ENCODE measurements around the gene CDC14A.

Gene CDC14A

GRCh38 chr1:100463791-100464424 lies 111.6 kb downstream of the CDC14A start:
- Histone ChIP-seq H3K27ac (no peak overlapping the region), H3K36me3 (ENCODE audit: insufficient read depth) (no peaks in the 10 kb centered on the region), H3K9ac (no peak overlapping the region), H3K4me3 (IDR thresholded peaks at IDR 0.05; ENCODE audit: insufficient read depth, low read depth, low read length) (no peak overlapping the region), H4K20me1 (ENCODE audit: insufficient read depth) (no peaks in the 10 kb centered on the region), H3K4me2 (no peak overlapping the region), H3K4me1 (ENCODE audit: low read depth, poor library complexity, severe bottlenecking) (peaks cover 17% of the 10 kb centered on the region), H3K79me2 (ENCODE audit: insufficient read depth, low read depth) (no peaks in the 10 kb centered on the region), H3K27me3 (ENCODE audit: insufficient read depth, low read depth) (no peaks in the 10 kb centered on the region), H2AFZ (ENCODE audit: low read depth) (no peak overlapping the region)
- TF ChIP-seq CTCF (conservative IDR thresholded peaks at IDR 0.05; ENCODE audit: low read depth, low read length): peak; percentile 76

- Histone ChIP-seq H3K36me3 (ENCODE audit: insufficient read depth) (no peaks in the 10 kb centered on the region), H3K79me2 (ENCODE audit: insufficient read depth, low read depth) (no peaks in the 10 kb centered on the region), H2AFZ (ENCODE audit: low read depth) (no peak overlapping the region), H4K20me1 (ENCODE audit: insufficient read depth) (no peaks in the 10 kb centered on the region), H3K27me3 (ENCODE audit: insufficient read depth, low read depth) (no peaks in the 10 kb centered on the region), H3K4me2 (no peak overlapping the region), H3K9ac (no peak overlapping the region), H3K4me3 (IDR thresholded peaks at IDR 0.05; ENCODE audit: insufficient read depth, low read depth, low read length) (no peak overlapping the region), H3K4me1 (ENCODE audit: low read depth, poor library complexity, severe bottlenecking) (no peaks in the 10 kb centered on the region), H3K27ac (no peak overlapping the region)
- no peak for TF ChIP-seq CTCF (conservative IDR thresholded peaks at IDR 0.05; ENCODE audit: low read depth, low read length)
Measured at GRCh38 chr1:100469578-100469977, 117.3 kb downstream of the CDC14A start.

GRCh38 chr1:100474834-100475233 lies 122.5 kb downstream of the CDC14A start:
- no peak overlapping the region for H2AFZ ChIP-seq (ENCODE audit: low read depth)
- no peak overlapping the region for H3K4me3 ChIP-seq (IDR thresholded peaks at IDR 0.05; ENCODE audit: insufficient read depth, low read depth, low read length)
- peaks cover 3% of the 10 kb centered on the region for H3K4me1 ChIP-seq (ENCODE audit: low read depth, poor library complexity, severe bottlenecking)
- H3K9ac ChIP-seq: no peak overlapping the region
- no peak overlapping the region for H3K27ac ChIP-seq
- no peak for TF ChIP-seq CTCF (conservative IDR thresholded peaks at IDR 0.05; ENCODE audit: low read depth, low read length)
- no peaks in the 10 kb centered on the region for H3K79me2 ChIP-seq (ENCODE audit: insufficient read depth, low read depth)
- H3K36me3 ChIP-seq (ENCODE audit: insufficient read depth): no peaks in the 10 kb centered on the region
- no peaks in the 10 kb centered on the region for H3K27me3 ChIP-seq (ENCODE audit: insufficient read depth, low read depth)
- H4K20me1 ChIP-seq (ENCODE audit: insufficient read depth): no peaks in the 10 kb centered on the region
- no peak overlapping the region for H3K4me2 ChIP-seq

- no peaks in the 10 kb centered on the region for H3K27me3 ChIP-seq (ENCODE audit: insufficient read depth, low read depth)
Measured at GRCh38 chr1:100476735-100477290, 124.5 kb downstream of the CDC14A start.

More at GRCh38 chr1:100476735-100477290, 124.5 kb downstream of the CDC14A start:
- no peak overlapping the region for H3K9ac ChIP-seq
- H3K36me3 ChIP-seq (ENCODE audit: insufficient read depth): no peaks in the 10 kb centered on the region
- no peaks in the 10 kb centered on the region for H3K79me2 ChIP-seq (ENCODE audit: insufficient read depth, low read depth)
- H3K4me2 ChIP-seq: no peak overlapping the region
- H4K20me1 ChIP-seq (ENCODE audit: insufficient read depth): no peaks in the 10 kb centered on the region
- H3K27ac ChIP-seq: no peak overlapping the region
- TF ChIP-seq CTCF (conservative IDR thresholded peaks at IDR 0.05; ENCODE audit: low read depth, low read length): no peak
- peaks cover 3% of the 10 kb centered on the region for H3K4me1 ChIP-seq (ENCODE audit: low read depth, poor library complexity, severe bottlenecking)
- no peak overlapping the region for H2AFZ ChIP-seq (ENCODE audit: low read depth)
- no peak overlapping the region for H3K4me3 ChIP-seq (IDR thresholded peaks at IDR 0.05; ENCODE audit: insufficient read depth, low read depth, low read length)
